Osteocyte (in vitro differentiated cells): Measurements from ENCODE around the gene RPAP2. TPM values are rescaled to one million over a fixed set of nuclear protein-coding genes. Genes with fewer than 3 reads are reported as not detected.
"Not testable (repeated sequence)": the region's sequence is repeated elsewhere in the genome, so short reads cannot be mapped to it uniquely, and the experiment has no call there.

Source experiments
- DNase-seq: peaks from one replicate; pipeline ENCODE4 v3.0.0; 2021; ENCODE audit warnings: mixed read lengths; ENCODE audit not compliant: unreplicated experiment; ENCODE audit errors: extremely low spot score
- H3K27ac Mint-ChIP-seq: one replicate; pipeline ENCODE4 v1.8.0; 2021; ENCODE audit warnings: mild to moderate bottlenecking, mixed read lengths; ENCODE audit not compliant: unreplicated experiment
- H3K27me3 Mint-ChIP-seq: one replicate; pipeline ENCODE4 v1.8.0; 2021; ENCODE audit warnings: mixed read lengths; ENCODE audit not compliant: unreplicated experiment
- H3K36me3 Mint-ChIP-seq: one replicate; pipeline ENCODE4 v1.8.0; 2021; ENCODE audit warnings: mixed read lengths; ENCODE audit not compliant: unreplicated experiment
- H3K4me1 Mint-ChIP-seq: one replicate; pipeline ENCODE4 v1.8.0; 2021; ENCODE audit warnings: mixed read lengths; ENCODE audit not compliant: unreplicated experiment
- H3K4me3 Mint-ChIP-seq: one replicate; pipeline ENCODE4 v1.8.0; 2021; ENCODE audit warnings: mild to moderate bottlenecking, moderate library complexity, mixed read lengths; ENCODE audit not compliant: unreplicated experiment
- H3K9me3 Mint-ChIP-seq: one replicate; pipeline ENCODE4 v1.8.0; 2021; ENCODE audit warnings: mixed read lengths; ENCODE audit not compliant: unreplicated experiment
- total RNA-seq: library from RNA; stranded (reverse); gene quantifications from 2 replicates; pipeline ENCODE4 v1.2.1, GENCODE V29; 2021
- TF ChIP-seq, protein P1 (sequence below): fragments of 200-600 bp; sonication (generic); IDR thresholded peaks from 2 replicates; pipeline ENCODE4 v1.5.0; 2021; ENCODE audit warnings: antibody characterized with exemption, mild to moderate bottlenecking, moderate library complexity

Gene RPAP2
- total RNA-seq, 1 donor from 2014 or later: 32.6 TPM

GRCh38 chr1:92274939-92275338 is 23.9 kb upstream of the RPAP2 start:
- Mint-ChIP-seq H3K27ac (no peak overlapping the region), H3K4me1 (no peaks in the 10 kb centered on the region), H3K9me3 (no peaks in the 10 kb centered on the region), H3K36me3 (peaks cover 32% of the 10 kb centered on the region), H3K27me3 (no peaks in the 10 kb centered on the region), H3K4me3 (no peak overlapping the region)
- no peak for DNase-seq
- TF ChIP-seq, protein P1, sequence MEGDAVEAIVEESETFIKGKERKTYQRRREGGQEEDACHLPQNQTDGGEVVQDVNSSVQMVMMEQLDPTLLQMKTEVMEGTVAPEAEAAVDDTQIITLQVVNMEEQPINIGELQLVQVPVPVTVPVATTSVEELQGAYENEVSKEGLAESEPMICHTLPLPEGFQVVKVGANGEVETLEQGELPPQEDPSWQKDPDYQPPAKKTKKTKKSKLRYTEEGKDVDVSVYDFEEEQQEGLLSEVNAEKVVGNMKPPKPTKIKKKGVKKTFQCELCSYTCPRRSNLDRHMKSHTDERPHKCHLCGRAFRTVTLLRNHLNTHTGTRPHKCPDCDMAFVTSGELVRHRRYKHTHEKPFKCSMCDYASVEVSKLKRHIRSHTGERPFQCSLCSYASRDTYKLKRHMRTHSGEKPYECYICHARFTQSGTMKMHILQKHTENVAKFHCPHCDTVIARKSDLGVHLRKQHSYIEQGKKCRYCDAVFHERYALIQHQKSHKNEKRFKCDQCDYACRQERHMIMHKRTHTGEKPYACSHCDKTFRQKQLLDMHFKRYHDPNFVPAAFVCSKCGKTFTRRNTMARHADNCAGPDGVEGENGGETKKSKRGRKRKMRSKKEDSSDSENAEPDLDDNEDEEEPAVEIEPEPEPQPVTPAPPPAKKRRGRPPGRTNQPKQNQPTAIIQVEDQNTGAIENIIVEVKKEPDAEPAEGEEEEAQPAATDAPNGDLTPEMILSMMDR: no peak

DNA sequence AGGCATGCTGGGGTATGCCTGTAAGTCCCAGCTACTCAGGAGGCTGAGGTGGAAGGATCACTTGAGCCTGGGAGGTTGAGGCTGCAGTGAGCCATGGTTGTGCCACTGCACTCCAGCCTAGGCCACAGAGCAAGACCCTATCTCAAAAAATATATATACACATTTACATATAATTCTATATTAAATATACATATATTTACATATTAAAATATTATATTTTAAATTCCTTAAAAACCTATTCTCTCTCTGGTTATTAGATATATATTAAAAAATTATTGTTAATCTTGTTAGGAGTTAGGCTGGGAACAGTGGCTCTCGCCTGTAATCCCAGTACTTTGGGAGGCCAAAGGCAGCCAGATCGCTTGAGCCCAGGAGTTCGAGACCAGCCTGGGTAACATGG is 22.8 kb upstream of the RPAP2 start:
- no peak for DNase-seq
- H3K36me3 Mint-ChIP-seq: peaks cover 40% of the 10 kb centered on the region
- no peaks in the 10 kb centered on the region for H3K4me1 Mint-ChIP-seq
- no peak overlapping the region for H3K4me3 Mint-ChIP-seq
- TF ChIP-seq, protein P1: no peak
- no peaks in the 10 kb centered on the region for H3K9me3 Mint-ChIP-seq
- H3K27ac Mint-ChIP-seq: no peak overlapping the region
- H3K27me3 Mint-ChIP-seq: no peaks in the 10 kb centered on the region

- TF ChIP-seq, protein P1: no peak
- Mint-ChIP-seq H3K4me1 (no peaks in the 10 kb centered on the region), H3K9me3 (peaks cover 2% of the 10 kb centered on the region), H3K27ac (no peak overlapping the region), H3K36me3 (peaks cover 45% of the 10 kb centered on the region), H3K4me3 (no peak overlapping the region), H3K27me3 (no peaks in the 10 kb centered on the region)
- DNase-seq: no peak
Observed at GRCh38 chr1:92277105-92277723, 21.6 kb upstream of the RPAP2 start.

GRCh38 chr1:92279781-92280180 is 19.1 kb upstream of the RPAP2 start:
- not testable (repeated sequence) for H3K27ac Mint-ChIP-seq, H3K27me3 Mint-ChIP-seq
- peaks cover 65% of the 10 kb centered on the region for H3K36me3 Mint-ChIP-seq

DNA sequence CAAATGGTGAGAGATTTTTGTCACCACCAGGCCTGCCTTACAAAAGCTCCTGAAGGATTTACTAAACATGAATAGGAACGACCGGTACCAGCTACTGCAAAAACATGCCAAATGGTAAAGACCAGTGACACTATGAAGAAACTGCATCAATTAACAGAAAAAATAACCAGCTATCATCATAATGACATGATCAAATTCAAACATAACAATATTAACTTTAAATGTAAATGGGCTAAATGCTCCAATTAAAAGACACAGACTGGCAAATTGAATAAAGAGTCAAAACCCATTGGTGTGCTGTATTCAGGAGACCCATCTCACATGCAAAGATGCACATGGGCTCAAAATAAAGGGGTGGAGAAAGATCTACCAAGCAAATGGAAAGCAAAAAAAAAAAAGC is 17.4 kb upstream of the RPAP2 start:
- H3K27me3 Mint-ChIP-seq, H3K4me3 Mint-ChIP-seq, H3K9me3 Mint-ChIP-seq, H3K27ac Mint-ChIP-seq, DNase-seq, H3K4me1 Mint-ChIP-seq: not testable (repeated sequence)
- H3K36me3 Mint-ChIP-seq: peaks cover 71% of the 10 kb centered on the region

More at GRCh38 chr1:92279781-92280180, 19.1 kb upstream of the RPAP2 start:
- H3K4me1 Mint-ChIP-seq, DNase-seq, H3K4me3 Mint-ChIP-seq, H3K9me3 Mint-ChIP-seq: not testable (repeated sequence)

DNA sequence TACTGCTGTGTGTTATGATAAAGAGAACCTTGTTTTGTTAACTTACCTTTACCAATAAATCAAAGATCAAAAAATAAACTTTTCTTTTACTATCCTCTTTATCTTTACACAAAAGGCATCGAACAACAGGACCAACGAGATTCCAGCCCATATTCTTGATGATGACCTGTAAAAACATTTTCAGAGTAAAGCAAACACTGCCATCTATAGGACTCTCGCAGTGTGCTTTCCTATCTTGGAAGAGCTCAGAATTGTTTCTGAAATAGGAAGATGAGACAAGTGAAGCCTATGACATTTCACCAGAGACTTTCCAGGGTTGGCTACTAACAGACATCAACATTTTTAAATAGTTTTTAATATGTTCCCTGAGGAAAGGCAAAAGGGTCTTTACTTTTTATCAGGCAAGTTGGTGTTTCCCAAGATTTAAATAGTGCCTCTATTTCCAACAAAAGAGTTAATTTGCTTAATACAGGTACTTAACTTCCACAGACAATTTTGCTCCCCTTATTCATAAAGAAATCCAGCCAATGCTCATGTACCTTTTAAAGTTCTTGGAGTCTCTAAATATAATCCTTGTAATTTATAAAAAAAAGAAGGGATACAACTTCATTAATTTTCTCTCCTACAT is 7.4 kb upstream of the RPAP2 start:
- Mint-ChIP-seq H3K36me3 (peaks cover 29% of the 10 kb centered on the region), H3K4me3 (no peak overlapping the region), H3K4me1 (peaks cover 4% of the 10 kb centered on the region), H3K9me3 (no peaks in the 10 kb centered on the region), H3K27ac (no peak overlapping the region), H3K27me3 (no peaks in the 10 kb centered on the region)
- DNase-seq: no peak
- TF ChIP-seq, protein P1: peak; percentile 82
